HCEC 1CT (cell line): Measurements from ENCODE around the gene SKA3.
A peak's percentile ranks its signal among the peaks of the same experiment; 100 is the strongest.
"Not testable (repeated sequence)": the region's sequence is repeated elsewhere in the genome, so short reads cannot be mapped to it uniquely, and the experiment has no call there.

Experiments used
- DNase-seq: peaks from one replicate; pipeline ENCODE4 v3.0.0-alpha.2; 2017

The SKA3 gene

GRCh38 chr13:21165606-21166005, 10.7 kb downstream of the SKA3 start:
- not testable (repeated sequence) for DNase-seq

GRCh38 chr13:21164631-21165030, 11.7 kb downstream of the SKA3 start:
- peak; percentile 52 for DNase-seq

GRCh38 chr13:21152251-21152899, 24.0 kb downstream of the SKA3 start:
- DNase-seq = no peak

DNA sequence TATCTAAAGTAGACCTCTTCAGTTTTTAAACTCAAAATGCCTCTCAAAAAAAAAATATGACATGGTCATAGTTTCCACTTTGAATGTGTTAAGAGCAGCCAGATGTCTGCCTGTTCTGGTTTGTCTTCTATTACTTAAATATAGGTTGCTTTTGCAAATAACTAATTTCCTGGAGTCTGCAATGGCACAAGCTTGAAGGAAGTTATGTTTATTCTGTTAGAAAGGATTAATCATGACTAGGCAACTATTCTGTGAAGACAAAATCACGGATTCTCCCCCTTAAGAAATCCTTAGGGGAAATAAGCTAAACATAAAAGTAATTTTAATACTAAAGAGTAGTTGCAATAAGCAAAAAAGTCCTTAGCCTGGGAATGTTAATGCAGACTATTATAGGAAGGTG, 26.3 kb downstream of the SKA3 start:
- no peak for DNase-seq

DNA sequence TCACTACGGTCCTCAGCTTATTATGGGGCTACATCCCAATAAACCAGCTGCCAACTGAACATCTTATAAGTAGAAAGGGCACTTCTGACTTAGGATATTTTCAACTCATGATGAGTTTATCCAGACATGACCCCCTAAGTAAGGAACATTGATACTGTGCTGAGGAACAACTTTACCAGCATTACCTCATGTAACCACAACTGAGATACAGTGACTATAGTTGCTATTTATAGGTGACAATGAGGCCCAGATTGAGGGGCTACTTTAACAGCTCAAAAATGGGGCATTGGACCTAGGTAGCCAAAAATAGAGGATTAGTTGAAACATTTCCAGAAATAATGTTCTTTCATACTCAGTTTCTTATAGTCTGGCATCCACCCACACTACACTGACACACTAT, 26.8 kb downstream of the SKA3 start:
- no peak for DNase-seq

GRCh38 chr13:21148557-21149258, 27.6 kb downstream of the SKA3 start:
- no peak for DNase-seq

GRCh38 chr13:21147827-21148226, 28.5 kb downstream of the SKA3 start:
- DNase-seq = no peak

- DNase-seq = no peak
These were observed 33.6 kb downstream of the SKA3 start for GRCh38 chr13:21142766-21143165.

GRCh38 chr13:21139374-21139773, 37.0 kb downstream of the SKA3 start:
- no peak for DNase-seq

DNA sequence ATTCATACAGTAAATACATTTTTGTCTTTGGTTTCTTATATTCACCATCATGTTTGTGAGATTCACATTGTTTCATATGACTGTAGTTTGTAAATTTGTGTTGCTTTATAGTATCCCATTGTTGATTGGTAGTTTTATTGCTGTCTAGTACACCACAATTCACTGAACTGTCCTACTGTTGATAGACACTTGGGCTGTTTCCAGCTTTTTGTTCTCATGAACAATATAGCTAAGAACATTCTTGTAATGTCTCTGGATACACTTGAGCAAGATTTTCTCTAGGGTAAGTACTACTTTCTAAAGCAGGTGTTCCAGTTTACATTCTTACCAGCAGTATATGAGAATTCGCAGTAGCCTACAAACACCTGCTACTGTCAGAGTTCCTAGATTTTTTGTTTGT, 37.8 kb downstream of the SKA3 start:
- DNase-seq = no peak

- DNase-seq = peak; percentile 61
These were observed 38.7 kb downstream of the SKA3 start for GRCh38 chr13:21137696-21138095.

DNA sequence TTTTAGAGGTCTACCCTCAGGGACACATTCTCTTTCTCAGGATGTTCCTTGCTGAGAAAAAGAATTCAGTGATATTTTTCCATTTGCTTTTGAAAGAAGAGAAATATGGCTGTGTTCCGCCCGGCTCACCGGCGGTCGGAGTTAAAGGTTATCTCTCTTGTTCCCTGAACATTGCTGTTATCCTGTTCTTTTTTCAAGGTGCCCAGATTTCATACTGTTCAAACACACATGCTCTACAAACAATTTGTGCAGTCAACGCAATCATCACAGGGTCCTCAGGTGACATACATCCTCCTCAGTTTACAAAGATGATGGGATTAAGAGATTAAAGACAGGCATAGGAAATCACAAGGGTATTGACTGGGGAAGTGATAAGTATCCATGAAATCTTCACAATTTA, 40.5 kb downstream of the SKA3 start:
- not testable (repeated sequence) for DNase-seq

DNA sequence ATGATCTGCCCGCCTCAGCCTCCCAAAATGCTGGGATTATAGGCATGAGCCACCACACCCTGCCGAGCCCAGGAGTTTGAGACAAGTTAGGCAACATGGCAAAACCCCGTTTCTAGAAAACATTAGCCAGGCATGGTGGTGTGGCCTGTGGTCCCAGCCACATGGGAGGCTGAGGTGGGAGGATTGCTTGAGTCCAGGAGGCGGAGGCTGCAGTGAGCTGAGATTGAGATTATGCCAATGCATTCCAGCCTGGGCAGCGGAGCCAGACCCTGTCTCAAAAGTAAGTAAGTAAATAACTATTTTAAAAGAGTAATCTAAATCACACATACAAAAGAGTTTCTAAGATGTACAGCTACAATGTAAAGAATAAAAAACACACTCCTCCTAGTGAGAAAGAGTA, 41.9 kb downstream of the SKA3 start:
- DNase-seq = no peak

DNA sequence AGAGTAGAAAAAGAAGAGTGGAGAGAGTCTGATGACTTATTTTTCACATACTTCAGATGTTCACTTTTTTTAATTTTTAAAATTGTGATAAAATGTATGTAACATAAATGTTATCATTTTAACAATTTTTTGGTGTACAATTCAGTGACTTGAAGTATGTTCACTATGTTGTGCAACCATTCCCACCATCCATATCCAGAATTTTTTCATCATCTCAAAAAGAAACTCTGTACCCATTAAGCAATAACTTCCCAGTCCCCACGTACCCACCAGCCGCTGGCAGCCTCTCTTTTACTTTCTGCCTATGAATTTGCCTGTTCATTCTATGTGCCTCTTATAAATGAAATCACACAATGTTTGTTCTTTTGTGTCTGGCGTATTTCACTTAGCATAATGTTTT, 43.3 kb downstream of the SKA3 start:
- no peak for DNase-seq

GRCh38 chr13:21130116-21130515, 46.2 kb downstream of the SKA3 start:
- no peak for DNase-seq

GRCh38 chr13:21124852-21125251, 51.5 kb downstream of the SKA3 start:
- no peak for DNase-seq

DNA sequence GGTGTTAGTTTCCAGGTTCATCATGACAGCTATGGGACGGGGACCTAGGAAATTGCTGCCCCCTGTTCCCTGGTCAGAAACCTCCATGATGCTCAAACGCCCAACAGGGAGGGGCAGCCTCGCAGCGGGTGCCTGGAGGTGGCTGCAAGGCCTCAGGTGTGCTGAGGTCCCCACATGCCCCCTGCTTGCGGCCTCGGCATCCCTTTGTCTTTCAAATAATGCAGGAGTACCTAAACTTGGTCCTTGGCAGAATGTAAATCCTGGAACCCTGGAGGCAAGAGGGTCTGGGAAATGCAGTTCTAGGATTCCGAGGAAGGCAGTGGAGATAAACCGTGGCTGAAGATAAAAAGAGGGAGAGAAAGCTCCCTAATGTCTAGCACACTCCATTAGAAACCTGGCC, 52.4 kb downstream of the SKA3 start:
- DNase-seq = no peak

GRCh38 chr13:21121616-21122015, 54.7 kb downstream of the SKA3 start:
- no peak for DNase-seq

GRCh38 chr13:21120191-21120590, 56.2 kb downstream of the SKA3 start:
- no peak for DNase-seq

DNA sequence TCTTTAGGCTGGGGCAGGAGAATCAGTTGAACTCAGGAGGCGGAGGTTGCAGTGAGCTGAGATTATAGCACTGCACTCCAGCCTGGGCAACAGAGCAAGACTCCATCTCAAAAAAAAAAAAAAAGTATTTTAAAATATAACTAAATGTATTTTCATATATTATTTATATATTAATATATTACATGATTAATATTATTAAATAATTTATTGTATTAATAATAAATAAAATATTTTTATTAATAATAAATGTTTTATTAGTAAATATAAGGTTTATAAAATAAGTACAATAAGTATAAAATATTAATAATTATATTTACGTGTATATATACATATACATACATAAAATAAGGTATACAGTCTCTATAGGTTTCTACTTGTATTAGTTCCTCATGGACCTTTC, 56.8 kb downstream of the SKA3 start:
- DNase-seq = no peak

DNA sequence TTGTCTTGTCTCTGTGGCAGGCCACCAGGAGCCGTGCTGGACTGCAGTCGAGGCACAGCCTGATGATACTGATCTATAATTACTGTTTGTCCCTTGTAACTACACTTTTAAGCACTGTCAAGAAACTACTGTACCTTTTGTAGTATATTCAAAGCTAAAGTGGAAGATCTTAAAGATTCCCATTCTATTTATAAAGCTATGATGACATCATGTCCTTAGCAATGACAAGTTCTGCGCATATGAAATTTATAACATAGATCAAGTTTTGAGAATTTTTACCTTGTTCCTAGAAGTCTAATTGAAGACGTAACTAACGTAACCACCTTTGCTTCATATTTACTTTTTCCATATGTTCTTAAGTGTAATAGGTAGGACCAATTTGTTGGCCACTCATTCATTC, 58.2 kb downstream of the SKA3 start:
- DNase-seq = no peak

- no peak for DNase-seq
These were observed 59.1 kb downstream of the SKA3 start for GRCh38 chr13:21117104-21117809.

GRCh38 chr13:21116141-21116540, 60.2 kb downstream of the SKA3 start:
- DNase-seq = no peak

DNA sequence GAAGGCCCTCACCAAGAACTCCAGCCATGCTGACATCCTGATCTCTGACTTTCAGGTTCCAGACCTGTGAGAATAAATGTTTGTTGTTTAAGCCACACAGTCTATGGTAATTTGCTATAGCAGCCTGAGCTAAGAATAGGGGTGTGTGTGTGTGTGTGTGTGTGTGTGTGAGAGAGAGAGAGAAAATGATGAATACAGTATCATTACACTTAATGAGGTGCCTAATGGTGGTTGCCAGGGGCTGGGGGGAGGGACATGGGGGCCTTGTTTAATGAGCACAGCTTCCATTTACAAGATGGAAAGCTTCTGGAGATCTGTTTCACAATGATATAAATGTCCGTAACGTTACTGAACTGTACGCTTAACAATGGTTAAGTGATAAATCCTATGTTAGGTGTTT, 61.1 kb downstream of the SKA3 start:
- no peak for DNase-seq
